H9 (cell line): ENCODE measurements around the gene RNF41. TPM values are rescaled to one million over a fixed set of nuclear protein-coding genes. Genes with fewer than 3 reads are reported as not detected.
A peak's percentile ranks its signal among the peaks of the same experiment; 100 is the strongest.

ENCODE experiments used
- DNase-seq: peaks from one replicate; pipeline ENCODE4 v3.0.0-alpha.2; 2017
- H2AFZ ChIP-seq: one replicate; pipeline ENCODE4 v1.6.1; 2013; ENCODE audit warnings: mild to moderate bottlenecking, low read length, control low read depth, moderate library complexity
- H2AK5ac ChIP-seq: 2 replicates; pipeline ENCODE4 v1.6.1; 2013; ENCODE audit warnings: low read length, control low read depth, mixed read lengths; ENCODE audit not compliant: insufficient read length
- H2BK120ac ChIP-seq: one replicate; pipeline ENCODE4 v1.6.1; 2013; ENCODE audit warnings: low read depth, mild to moderate bottlenecking, low read length, control low read depth, inconsistent platforms; ENCODE audit not compliant: poor library complexity, severe bottlenecking
- H2BK12ac ChIP-seq: 2 replicates; pipeline ENCODE4 v1.6.1; 2013; ENCODE audit warnings: low read length, control low read depth, mixed read lengths, low read depth; ENCODE audit not compliant: insufficient read length
- H2BK15ac ChIP-seq: 2 replicates; pipeline ENCODE4 v1.6.1; 2013; ENCODE audit warnings: low read depth, low read length, control low read depth
- H2BK20ac ChIP-seq: one replicate; pipeline ENCODE4 v1.6.1; 2013; ENCODE audit warnings: low read depth, mild to moderate bottlenecking, low read length, control low read depth, inconsistent platforms; ENCODE audit not compliant: poor library complexity, severe bottlenecking
- H2BK5ac ChIP-seq: 2 replicates; pipeline ENCODE4 v1.6.1; 2013; ENCODE audit warnings: low read length, control low read depth, mixed read lengths; ENCODE audit not compliant: insufficient read length
- H3K14ac ChIP-seq: 2 replicates; pipeline ENCODE4 v1.6.1; 2013; ENCODE audit warnings: low read length, control low read depth; ENCODE audit not compliant: insufficient read depth
- H3K18ac ChIP-seq: 2 replicates; pipeline ENCODE4 v1.6.1; 2013; ENCODE audit warnings: low read depth, mild to moderate bottlenecking, mixed read lengths, low read length, control low read depth; ENCODE audit not compliant: insufficient read length
- H3K23ac ChIP-seq: 2 replicates; pipeline ENCODE4 v1.6.1; 2013; ENCODE audit warnings: low read length, control low read depth, mixed read lengths, low read depth; ENCODE audit not compliant: insufficient read length
- H3K23me2 ChIP-seq: 2 replicates; pipeline ENCODE4 v1.6.1; 2013; ENCODE audit warnings: low read depth, mild to moderate bottlenecking, mixed read lengths, low read length, control low read depth; ENCODE audit not compliant: insufficient read length, poor library complexity, severe bottlenecking
- H3K27ac ChIP-seq: 2 replicates; pipeline ENCODE4 v1.5.1; 2013; ENCODE audit warnings: low read length, control low read depth, mixed read lengths, low read depth; ENCODE audit not compliant: insufficient read length
- H3K27me3 ChIP-seq: 2 replicates; pipeline ENCODE4 v1.6.1; 2013; ENCODE audit warnings: low read length, control low read depth, inconsistent platforms; ENCODE audit not compliant: insufficient read depth
- H3K4ac ChIP-seq: 2 replicates; pipeline ENCODE4 v1.6.1; 2013; ENCODE audit warnings: low read depth, mild to moderate bottlenecking, control low read depth, inconsistent platforms, low read length, moderate library complexity
- H3K4me1 ChIP-seq: 2 replicates; pipeline ENCODE4 v1.6.1; 2013; ENCODE audit warnings: low read length, control low read depth, inconsistent platforms; ENCODE audit not compliant: insufficient read depth
- H3K4me2 ChIP-seq: 2 replicates; pipeline ENCODE4 v1.6.1; 2013; ENCODE audit warnings: low read length, control low read depth, mixed read lengths; ENCODE audit not compliant: insufficient read length, insufficient read depth
- H3K56ac ChIP-seq: 2 replicates; pipeline ENCODE4 v1.6.1; 2013; ENCODE audit warnings: low read depth, mild to moderate bottlenecking, mixed read lengths, low read length, control low read depth; ENCODE audit not compliant: insufficient read length
- H3K79me1 ChIP-seq: 2 replicates; pipeline ENCODE4 v1.6.1; 2013; ENCODE audit warnings: low read depth, mild to moderate bottlenecking, moderate library complexity, low read length, control low read depth, inconsistent platforms; ENCODE audit not compliant: insufficient read depth, poor library complexity, severe bottlenecking
- H3K79me2 ChIP-seq: 2 replicates; pipeline ENCODE4 v1.6.1; 2013; ENCODE audit warnings: low read length, control low read depth, inconsistent platforms; ENCODE audit not compliant: insufficient read depth
- H3K9ac ChIP-seq: 2 replicates; pipeline ENCODE4 v1.6.1; 2013; ENCODE audit warnings: low read length, control low read depth, mixed read lengths; ENCODE audit not compliant: insufficient read length; ENCODE audit errors: extremely low read depth
- H3K9me3 ChIP-seq: one replicate; pipeline ENCODE4 v1.6.1; 2013; ENCODE audit warnings: low read depth, low read length, inconsistent platforms; ENCODE audit not compliant: control insufficient read depth
- H3T11ph ChIP-seq: one replicate; pipeline ENCODE4 v1.6.1; 2013; ENCODE audit warnings: mild to moderate bottlenecking, low read length, control low read depth, inconsistent platforms
- H4K20me1 ChIP-seq: one replicate; pipeline ENCODE4 v1.6.1; 2013; ENCODE audit not compliant: control insufficient read depth, insufficient read length, insufficient read depth
- H4K5ac ChIP-seq: 2 replicates; pipeline ENCODE4 v1.6.1; 2013; ENCODE audit warnings: low read depth, mild to moderate bottlenecking, mixed read lengths, low read length, control low read depth; ENCODE audit not compliant: insufficient read length
- H4K8ac ChIP-seq: replicated peaks from 2 replicates; pipeline ENCODE4 v1.6.1; 2013; ENCODE audit warnings: low read length, control low read depth, mixed read lengths, low read depth; ENCODE audit not compliant: insufficient read length
- H4K91ac ChIP-seq: 2 replicates; pipeline ENCODE4 v1.6.1; 2013; ENCODE audit warnings: low read depth, mild to moderate bottlenecking, moderate library complexity, mixed read lengths, low read length, control low read depth; ENCODE audit not compliant: insufficient read length
- H3K27ac Mint-ChIP-seq, 3 experiments: 2 replicates in 2 of 3; 3 replicates in 1 of 3; pipeline ENCODE4 v1.8.0; 2020 to 2021; ENCODE audit warnings: mixed read lengths in 3 of 3, mild to moderate bottlenecking in 1 of 3, moderate library complexity in 1 of 3
- H3K27me3 Mint-ChIP-seq: 2 replicates; pipeline ENCODE4 v1.8.0; 2021; ENCODE audit warnings: low read depth, mild to moderate bottlenecking, moderate library complexity, mixed read lengths
- H3K36me3 Mint-ChIP-seq, 3 experiments: 2 replicates in 2 of 3; 3 replicates in 1 of 3; pipeline ENCODE4 v1.8.0; 2020 to 2021; ENCODE audit warnings: low read depth in 3 of 3, mixed read lengths in 3 of 3; ENCODE audit not compliant: insufficient read depth in 1 of 3
- H3K4me1 Mint-ChIP-seq, 2 experiments: 2 replicates each; pipeline ENCODE4 v1.8.0; 2020; ENCODE audit warnings: mixed read lengths in 2 of 2
- H3K4me3 Mint-ChIP-seq, 2 experiments: 2 replicates in 1 of 2; 3 replicates in 1 of 2; pipeline ENCODE4 v1.8.0; 2020 to 2021; ENCODE audit warnings: mild to moderate bottlenecking in 2 of 2, mixed read lengths in 2 of 2, moderate library complexity in 1 of 2
- H3K9me3 Mint-ChIP-seq, 2 experiments: 2 replicates in 1 of 2; 3 replicates in 1 of 2; pipeline ENCODE4 v1.8.0; 2020; ENCODE audit warnings: mild to moderate bottlenecking in 2 of 2, mixed read lengths in 2 of 2, moderate library complexity in 1 of 2
- WGBS: extraction: QIAGEN DNeasy Blood & Tissue Kit; methylation state at CpG from one replicate; pipeline ENCODE4 v1.1.7; 2013; ENCODE audit warnings: missing lambda C conversion rate, low lambda C conversion rate, mixed read lengths; ENCODE audit not compliant: insufficient read length; ENCODE audit errors: extremely low coverage; 5-methylcytosine and 5-hydroxymethylcytosine counted together
- total RNA-seq: library from RNA; stranded (reverse); gene quantifications from 2 replicates; pipeline ENCODE4 v1.2.1, GENCODE V29; 2021
- TF ChIP-seq, protein P1 (sequence below): fragments of 200-600 bp; sonication (generic); conservative IDR thresholded peaks from 3 replicates; pipeline ENCODE4 v1.8.0; 2021; ENCODE audit warnings: antibody characterized with exemption, mild to moderate bottlenecking

Gene RNF41
- total RNA-seq, 1 experiment from 2014 or later, result 60.8 TPM

DNA sequence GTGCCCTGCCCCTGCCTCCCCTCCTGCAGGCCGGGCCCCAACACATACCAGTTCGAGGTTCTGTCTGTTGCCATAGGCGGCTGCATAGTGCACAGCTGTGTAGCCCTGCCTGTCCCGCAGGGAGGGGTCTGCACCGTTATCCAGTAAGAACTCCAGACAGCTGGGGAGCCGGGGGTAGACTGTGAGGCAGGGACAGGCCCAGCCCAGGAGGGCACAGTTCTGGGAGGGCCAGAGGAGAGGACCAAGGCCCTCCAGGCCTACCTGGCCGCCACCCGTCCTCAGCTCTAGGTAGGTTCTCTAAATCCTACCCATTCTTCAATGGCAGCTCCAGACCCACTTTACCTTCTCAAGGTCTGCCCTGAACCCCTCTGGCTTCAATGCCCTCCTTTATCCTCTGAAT lies 27.0 kb upstream of the RNF41 start:
- H3K4ac ChIP-seq, result no peak overlapping the region
- H4K5ac ChIP-seq, result no peak overlapping the region
- no peak overlapping the region for H3K9ac ChIP-seq
- H3K9me3 Mint-ChIP-seq, result no peaks in the 10 kb centered on the region; a peak in 1 of 5 replicates
- no peak overlapping the region for H2BK120ac ChIP-seq
- no peak overlapping the region for H2BK5ac ChIP-seq
- H3K27me3 Mint-ChIP-seq, result no peaks in the 10 kb centered on the region
- H3K9me3 ChIP-seq, result no peaks in the 10 kb centered on the region
- no peak overlapping the region for H3K4me2 ChIP-seq
- no peak overlapping the region for H3K4me3 Mint-ChIP-seq
- H2BK20ac ChIP-seq, result no peak overlapping the region
- no peak overlapping the region for H4K91ac ChIP-seq
- H3K4me1 ChIP-seq, result no peaks in the 10 kb centered on the region
- peaks cover 2% of the 10 kb centered on the region for H4K20me1 ChIP-seq
- H3T11ph ChIP-seq, result no peak overlapping the region
- no peaks in the 10 kb centered on the region for H3K27me3 ChIP-seq
- no peaks in the 10 kb centered on the region for H3K4me1 Mint-ChIP-seq
- H3K23me2 ChIP-seq, result no peaks in the 10 kb centered on the region
- WGBS, result no CpG with 5 or more reads among the region's 8 CpGs
- H3K79me1 ChIP-seq, result no peaks in the 10 kb centered on the region
- no peak overlapping the region for H2BK15ac ChIP-seq
- H3K27ac Mint-ChIP-seq, result peak overlapping the region in 1 of 3 experiments; percentile 18; a peak in 2 of 7 replicates
- peaks cover 52 to 88% (median 80%) of the 10 kb centered on the region in 3 experiments; a peak in 6 of 7 replicates for H3K36me3 Mint-ChIP-seq
- no peak overlapping the region for H2BK12ac ChIP-seq
- no peak for DNase-seq
- TF ChIP-seq, protein P1, sequence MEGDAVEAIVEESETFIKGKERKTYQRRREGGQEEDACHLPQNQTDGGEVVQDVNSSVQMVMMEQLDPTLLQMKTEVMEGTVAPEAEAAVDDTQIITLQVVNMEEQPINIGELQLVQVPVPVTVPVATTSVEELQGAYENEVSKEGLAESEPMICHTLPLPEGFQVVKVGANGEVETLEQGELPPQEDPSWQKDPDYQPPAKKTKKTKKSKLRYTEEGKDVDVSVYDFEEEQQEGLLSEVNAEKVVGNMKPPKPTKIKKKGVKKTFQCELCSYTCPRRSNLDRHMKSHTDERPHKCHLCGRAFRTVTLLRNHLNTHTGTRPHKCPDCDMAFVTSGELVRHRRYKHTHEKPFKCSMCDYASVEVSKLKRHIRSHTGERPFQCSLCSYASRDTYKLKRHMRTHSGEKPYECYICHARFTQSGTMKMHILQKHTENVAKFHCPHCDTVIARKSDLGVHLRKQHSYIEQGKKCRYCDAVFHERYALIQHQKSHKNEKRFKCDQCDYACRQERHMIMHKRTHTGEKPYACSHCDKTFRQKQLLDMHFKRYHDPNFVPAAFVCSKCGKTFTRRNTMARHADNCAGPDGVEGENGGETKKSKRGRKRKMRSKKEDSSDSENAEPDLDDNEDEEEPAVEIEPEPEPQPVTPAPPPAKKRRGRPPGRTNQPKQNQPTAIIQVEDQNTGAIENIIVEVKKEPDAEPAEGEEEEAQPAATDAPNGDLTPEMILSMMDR, result no peak
- H3K56ac ChIP-seq, result no peak overlapping the region
- H3K79me2 ChIP-seq, result no peaks in the 10 kb centered on the region
- H3K27ac ChIP-seq, result no peak overlapping the region
- H3K23ac ChIP-seq, result no peak overlapping the region
- H3K14ac ChIP-seq, result no peak overlapping the region
- H4K8ac ChIP-seq, result no peak overlapping the region
- H2AFZ ChIP-seq, result no peak overlapping the region
- H2AK5ac ChIP-seq, result no peak overlapping the region
- H3K18ac ChIP-seq, result no peak overlapping the region
